Mesodermal cell (in vitro differentiated cells): Measurements from ENCODE around the gene CFHR5.
"Not testable (repeated sequence)": the region's sequence is repeated elsewhere in the genome, so short reads cannot be mapped to it uniquely, and the experiment has no call there.

Experiments
- H3K27ac ChIP-seq: 2 replicates; pipeline ENCODE4 v1.7.0; 2013; ENCODE audit warnings: mild to moderate bottlenecking, low read depth, low read length, moderate library complexity; ENCODE audit not compliant: severe bottlenecking
- H3K36me3 ChIP-seq: 2 replicates; pipeline ENCODE4 v1.7.1; 2013; ENCODE audit warnings: mild to moderate bottlenecking, low read length, moderate library complexity; ENCODE audit not compliant: control insufficient read depth, insufficient read depth
- H3K4me1 ChIP-seq: one replicate; pipeline ENCODE4 v1.7.1; 2013; ENCODE audit warnings: mild to moderate bottlenecking, low read length; ENCODE audit not compliant: insufficient read depth, control insufficient read depth, poor library complexity, severe bottlenecking
- H3K4me3 ChIP-seq: 2 replicates; pipeline ENCODE4 v1.7.0; 2013; ENCODE audit warnings: low read length, control low read depth, mild to moderate bottlenecking; ENCODE audit not compliant: insufficient read depth, poor library complexity, severe bottlenecking; ENCODE audit errors: extremely low read depth
- H3K9me3 ChIP-seq: 2 replicates; pipeline ENCODE4 v1.7.1; 2013; ENCODE audit warnings: mild to moderate bottlenecking, low read length, moderate library complexity; ENCODE audit not compliant: control insufficient read depth
- WGBS, 2 experiments: methylation state at CpG; one replicate each; pipeline ENCODE4 v1.1.5; 2013; ENCODE audit warnings: missing lambda C conversion rate in 2 of 2; ENCODE audit not compliant: insufficient coverage in 2 of 2; 5-methylcytosine and 5-hydroxymethylcytosine counted together

CFHR5 gene

DNA sequence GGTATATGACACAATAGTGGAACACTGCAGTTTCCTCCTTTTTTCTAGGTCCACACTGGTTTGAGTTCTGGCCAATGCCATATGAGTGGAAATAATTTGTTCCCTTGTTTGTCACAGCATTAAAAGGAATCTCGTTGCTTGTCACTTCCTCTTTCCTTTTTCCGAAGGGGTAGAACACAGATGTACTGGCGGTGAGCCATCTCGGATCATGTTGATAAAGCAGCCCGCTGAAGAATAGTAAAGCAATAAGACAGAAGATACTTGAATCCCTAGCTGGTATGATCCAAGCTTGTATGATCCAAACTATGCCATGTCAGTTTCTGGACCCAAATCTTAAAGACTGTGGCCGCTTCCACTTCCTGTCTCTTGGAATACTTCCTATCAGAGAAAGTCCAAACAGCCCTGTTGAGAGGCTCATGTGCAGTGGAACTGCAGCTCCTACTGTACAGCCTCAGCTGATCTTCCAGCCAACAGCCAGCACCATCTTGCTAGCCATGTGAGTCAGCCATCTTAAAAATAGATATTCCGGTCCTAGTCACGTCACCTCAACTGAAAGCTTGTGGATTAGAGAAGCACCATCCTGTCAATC lies 40.3 kb downstream of the CFHR5 start:
- Histone ChIP-seq H3K4me3 (no peak overlapping the region), H3K27ac (no peak overlapping the region), H3K9me3 (no peaks in the 10 kb centered on the region), H3K36me3 (no peaks in the 10 kb centered on the region), H3K4me1 (no peaks in the 10 kb centered on the region)
- WGBS, 2 experiments, result 90 to 96% methylated on average over 8 of the region's 8 CpGs

DNA sequence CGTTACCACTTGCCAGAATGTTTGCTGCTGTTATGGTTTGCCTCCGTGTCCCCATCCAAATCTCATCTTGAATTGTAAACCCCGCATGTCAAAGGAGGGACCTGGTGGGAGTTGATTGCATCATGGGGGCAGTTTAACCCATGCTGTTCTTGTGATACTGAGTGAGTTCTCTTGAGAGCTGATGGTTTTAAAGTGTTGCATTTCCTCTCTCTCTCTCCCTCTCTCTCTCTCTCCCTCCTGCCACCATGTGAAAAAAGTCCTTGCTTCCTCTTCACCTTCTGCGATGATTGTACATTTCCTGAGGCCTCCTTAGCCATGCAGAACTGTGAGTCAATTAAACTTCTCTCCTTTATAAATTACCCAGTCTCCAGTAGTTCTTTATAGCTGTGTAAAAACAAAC lies 44.4 kb downstream of the CFHR5 start:
- no peaks in the 10 kb centered on the region for H3K9me3 ChIP-seq
- no peaks in the 10 kb centered on the region for H3K36me3 ChIP-seq
- no peaks in the 10 kb centered on the region for H3K4me1 ChIP-seq
- no peak overlapping the region for H3K4me3 ChIP-seq
- WGBS, 2 experiments, result 0 to 100% methylated on average over 1 of the region's 4 CpGs
- no peak overlapping the region for H3K27ac ChIP-seq

DNA sequence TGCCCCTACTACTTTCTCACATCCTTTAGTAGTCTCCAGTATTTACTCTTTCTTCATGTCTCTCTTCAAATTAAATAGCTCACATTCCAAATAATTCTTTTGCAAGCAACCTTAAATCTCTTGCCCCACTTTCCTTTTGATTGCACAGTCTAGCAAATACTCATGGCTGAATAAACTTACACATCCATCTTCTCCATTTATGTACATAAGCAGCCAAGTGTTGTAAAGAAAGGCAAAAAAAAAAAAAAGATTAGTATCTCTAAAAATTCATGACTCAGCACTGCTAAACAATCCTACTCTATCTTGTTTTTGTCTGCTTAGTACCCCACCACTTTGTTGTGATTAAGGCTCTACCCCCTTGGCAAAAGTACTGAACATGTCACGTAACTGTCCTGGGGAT lies 47.1 kb downstream of the CFHR5 start:
- H3K36me3 ChIP-seq, result no peaks in the 10 kb centered on the region
- H3K4me1 ChIP-seq, result no peaks in the 10 kb centered on the region
- 100% methylated on average over 1 of the region's 1 CpG; no CpG with 5 or more reads in 1 of the 2 experiments for WGBS, 2 experiments
- H3K27ac ChIP-seq, result no peak overlapping the region
- H3K4me3 ChIP-seq, result no peak overlapping the region
- H3K9me3 ChIP-seq, result no peaks in the 10 kb centered on the region

DNA sequence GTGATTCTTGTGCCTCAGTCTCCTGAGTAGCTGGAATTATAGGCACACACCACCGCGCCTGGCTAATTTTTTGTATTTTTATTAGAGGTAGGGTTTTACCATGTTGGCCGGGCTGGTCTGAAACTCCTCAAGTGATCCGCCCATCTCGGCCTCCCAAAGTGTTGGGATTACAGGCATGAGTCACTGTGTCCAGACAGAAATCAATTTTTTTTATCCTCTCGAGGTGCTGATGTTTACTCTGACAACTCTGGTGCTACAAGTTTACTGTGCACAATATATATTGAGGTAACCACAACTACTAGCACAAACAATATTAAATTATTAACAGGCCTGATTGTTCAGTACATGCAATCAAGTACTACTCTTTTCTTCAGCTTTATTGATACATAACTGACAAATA lies 50.0 kb downstream of the CFHR5 start:
- Histone ChIP-seq H3K36me3 (no peaks in the 10 kb centered on the region), H3K4me1 (no peaks in the 10 kb centered on the region), H3K9me3 (no peaks in the 10 kb centered on the region), H3K4me3 (no peak overlapping the region), H3K27ac (no peak overlapping the region)
- WGBS, 2 experiments, result 72 to 87% methylated on average over 4 to 5 of the region's 6 CpGs

DNA sequence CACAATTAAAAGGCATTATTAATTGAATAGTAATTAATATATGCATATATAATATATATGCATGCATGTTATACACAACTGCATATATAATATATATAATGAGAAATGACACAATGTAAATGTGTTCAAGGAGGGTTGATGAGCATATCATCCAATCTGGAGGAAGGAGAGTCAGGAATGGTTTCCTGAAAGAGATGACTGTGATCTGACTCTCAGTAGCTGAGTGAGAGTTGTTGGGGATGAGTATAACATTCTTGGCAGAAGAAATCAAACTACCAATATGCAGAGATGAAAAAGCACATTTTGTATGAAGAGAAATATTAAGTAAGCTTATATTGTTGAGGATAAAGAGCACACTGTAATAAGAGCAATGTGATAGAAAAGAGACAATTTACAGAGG lies 52.4 kb downstream of the CFHR5 start:
- H3K27ac ChIP-seq, result no peak overlapping the region
- no peak overlapping the region for H3K4me3 ChIP-seq
- no peaks in the 10 kb centered on the region for H3K36me3 ChIP-seq
- H3K4me1 ChIP-seq, result no peaks in the 10 kb centered on the region
- H3K9me3 ChIP-seq, result no peaks in the 10 kb centered on the region

DNA sequence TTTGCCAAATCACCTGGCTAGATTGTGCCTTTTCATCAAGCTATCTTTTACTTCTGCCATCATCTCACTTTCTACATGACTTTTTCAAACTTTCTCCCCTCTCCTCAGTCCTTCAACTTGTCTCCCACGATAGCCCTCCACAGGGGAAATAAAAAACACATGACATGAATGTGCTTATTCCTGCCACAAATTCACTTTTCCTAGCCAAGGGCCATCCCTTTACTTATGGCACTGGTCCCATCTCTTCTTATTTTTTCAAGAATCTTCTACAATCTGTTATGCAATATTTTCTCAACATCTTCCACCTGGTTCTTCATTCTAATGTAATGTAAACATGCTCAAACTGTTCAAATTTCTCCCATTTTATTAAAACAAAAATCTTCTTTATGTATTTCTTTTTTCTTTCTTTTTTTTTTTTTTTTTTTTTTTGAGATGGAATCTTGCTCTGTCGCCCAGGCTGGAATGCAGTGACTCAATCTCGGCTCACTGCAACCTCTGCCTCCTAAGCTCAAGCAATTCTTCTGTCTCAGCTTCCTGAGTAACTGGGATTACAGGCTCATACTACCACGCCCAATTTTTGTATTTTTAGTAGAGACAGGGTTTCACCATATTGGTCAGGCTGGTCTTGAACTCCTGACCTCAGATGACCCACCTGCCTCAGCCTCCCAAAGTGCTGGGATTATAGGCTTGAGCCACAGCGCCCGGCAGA lies 57.4 kb downstream of the CFHR5 start:
- not testable (repeated sequence) for H3K27ac ChIP-seq, H3K4me3 ChIP-seq, H3K36me3 ChIP-seq, H3K4me1 ChIP-seq, H3K9me3 ChIP-seq
- 82 to 92% methylated on average over 4 to 5 of the region's 6 CpGs for WGBS, 2 experiments

DNA sequence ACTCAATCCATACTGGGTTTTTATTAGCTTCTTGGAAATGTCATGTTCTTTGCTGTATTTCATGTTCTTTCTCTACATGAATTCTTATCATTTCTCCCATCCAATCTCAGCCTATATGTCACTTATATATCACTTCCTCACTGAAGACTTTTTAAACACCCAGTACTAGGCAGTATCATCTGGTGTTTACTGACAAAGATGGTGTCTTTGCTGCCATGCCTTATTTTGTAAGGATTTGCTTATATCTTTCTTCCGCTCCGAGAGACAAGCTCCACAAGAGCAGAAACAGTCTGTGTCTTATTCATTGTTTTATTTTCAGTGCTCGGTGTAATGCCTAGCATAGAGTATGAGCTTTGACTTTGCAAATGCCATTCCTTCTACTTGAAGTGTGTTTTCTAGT lies 59.5 kb downstream of the CFHR5 start:
- H3K9me3 ChIP-seq, result no peaks in the 10 kb centered on the region
- no peak overlapping the region for H3K27ac ChIP-seq
- WGBS, 2 experiments, result no CpG with 5 or more reads among the region's 3 CpGs
- no peaks in the 10 kb centered on the region for H3K4me1 ChIP-seq
- H3K36me3 ChIP-seq, result no peaks in the 10 kb centered on the region
- no peak overlapping the region for H3K4me3 ChIP-seq

DNA sequence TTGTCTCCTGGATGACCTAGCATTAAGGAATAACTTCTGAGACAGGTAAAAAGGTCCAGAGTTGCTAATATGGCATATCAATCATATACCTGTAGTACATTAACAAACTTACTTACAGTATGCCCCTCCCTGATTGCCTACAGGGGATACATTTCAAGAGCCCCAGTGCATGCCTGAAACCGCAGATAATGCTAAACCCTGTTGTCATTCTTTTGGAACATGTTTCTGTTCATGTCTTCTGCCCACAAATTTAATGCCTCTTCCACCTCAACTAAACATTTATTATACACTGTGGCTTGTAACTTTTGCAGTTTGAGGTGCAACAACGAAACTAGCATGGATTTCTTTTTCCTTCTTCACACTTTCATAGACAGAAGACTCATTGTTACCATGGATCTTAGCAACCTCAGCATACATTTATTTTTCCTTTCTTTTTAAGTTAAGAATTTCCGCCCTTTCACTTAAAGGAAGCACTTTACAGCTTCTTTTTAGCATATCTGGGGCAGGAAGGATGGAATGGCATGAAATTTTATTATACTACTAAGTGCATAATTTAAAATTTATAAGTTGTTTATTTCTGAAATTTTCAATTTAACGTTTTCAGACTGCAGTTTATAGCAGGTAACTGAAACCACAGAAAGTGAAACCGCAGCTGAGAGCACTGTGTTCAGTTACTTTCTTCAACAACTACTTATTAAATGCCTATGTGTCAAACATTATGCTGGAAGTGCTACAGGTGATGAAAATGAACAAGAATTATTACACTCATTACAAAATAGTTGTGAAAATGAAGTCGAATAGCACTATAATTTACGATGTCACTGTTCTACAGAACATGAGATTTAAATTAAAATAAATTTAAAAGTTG lies 64.4 kb downstream of the CFHR5 start:
- Histone ChIP-seq H3K4me3 (no peak overlapping the region), H3K9me3 (no peaks in the 10 kb centered on the region), H3K4me1 (no peaks in the 10 kb centered on the region), H3K27ac (no peak overlapping the region), H3K36me3 (no peaks in the 10 kb centered on the region)
- 88 to 100% methylated on average over 2 of the region's 7 CpGs for WGBS, 2 experiments

DNA sequence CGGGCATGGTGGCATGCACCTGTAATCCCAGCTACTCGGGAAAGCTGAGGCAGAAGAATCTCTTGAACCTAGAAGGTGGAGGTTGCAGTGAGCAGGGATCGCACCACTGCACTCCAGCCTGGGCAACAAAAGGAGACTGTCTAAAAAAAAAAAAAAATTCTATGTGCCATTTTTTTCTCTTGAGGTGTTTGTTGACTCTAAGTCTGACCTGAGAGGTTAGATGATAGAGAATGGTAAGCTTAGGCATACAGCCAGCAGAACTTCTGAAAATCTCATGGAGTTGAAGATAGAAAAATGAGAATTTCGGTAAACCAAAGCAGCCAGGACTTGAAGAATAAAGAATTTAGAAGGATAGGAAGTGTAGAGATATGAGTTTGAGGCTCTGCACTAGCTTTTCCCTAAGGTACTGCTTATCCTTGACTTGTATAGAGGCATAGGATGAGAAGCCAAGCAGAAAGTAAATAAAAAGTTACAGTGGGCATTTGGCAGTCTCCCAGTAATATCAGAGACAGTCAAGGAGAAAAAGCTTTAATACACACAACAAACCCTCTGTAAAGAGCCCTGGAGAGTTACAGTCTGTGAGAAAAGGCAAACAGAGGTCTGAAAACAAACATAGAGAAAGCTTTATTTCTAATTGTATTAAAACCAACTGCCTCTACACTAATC lies 65.5 kb downstream of the CFHR5 start:
- Histone ChIP-seq H3K36me3 (no peaks in the 10 kb centered on the region), H3K9me3 (no peaks in the 10 kb centered on the region), H3K27ac (no peak overlapping the region), H3K4me3 (no peak overlapping the region), H3K4me1 (no peaks in the 10 kb centered on the region)
- 43 to 83% methylated on average over 1 to 2 of the region's 4 CpGs for WGBS, 2 experiments

DNA sequence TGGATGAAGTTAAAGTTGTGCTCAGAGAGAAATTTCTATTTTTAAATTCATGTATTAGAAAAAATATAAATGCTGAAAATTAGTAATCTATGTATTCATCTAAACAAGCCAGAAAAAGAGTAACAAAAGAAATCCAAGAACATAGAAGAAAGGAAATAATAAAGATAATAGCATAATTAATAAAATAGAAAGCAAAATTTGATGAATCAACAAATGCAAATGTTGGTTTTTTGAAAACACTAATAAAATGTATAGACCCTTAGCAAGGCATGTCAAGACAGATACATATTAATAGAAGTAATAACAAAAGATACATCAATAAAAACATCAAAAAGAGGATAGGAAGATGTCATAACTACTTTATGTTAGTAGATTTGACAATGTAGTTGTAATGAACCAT lies 71.7 kb downstream of the CFHR5 start:
- H3K4me1 ChIP-seq, result no peaks in the 10 kb centered on the region
- no peaks in the 10 kb centered on the region for H3K36me3 ChIP-seq
- H3K27ac ChIP-seq, result no peak overlapping the region
- no peaks in the 10 kb centered on the region for H3K9me3 ChIP-seq
- no peak overlapping the region for H3K4me3 ChIP-seq
